Spleen (tissue), 11 donors: ENCODE measurements around the gene TSPAN33. TPM values are rescaled to one million over a fixed set of nuclear protein-coding genes. Genes with fewer than 3 reads are reported as not detected.

Source experiments
- DNase-seq: peaks from one replicate; pipeline ENCODE4 v3.0.0-alpha.2; 2020
- H3K27ac ChIP-seq, 8 donors: fragments of 200-600 bp; sonication (generic) in 7 of 8; 1 replicate in 4 of 8; 2 replicates in 4 of 8; pipeline versions ENCODE4 v1.5.0 to v1.8.0; 2016 to 2021; ENCODE audit warnings: inconsistent platforms in 4 of 8, mild to moderate bottlenecking in 4 of 8, moderate library complexity in 1 of 8
- H3K27me3 ChIP-seq, 7 donors: fragments of 200-600 bp; sonication (generic) in 6 of 7; replicated peaks in 1 of 7; 1 replicate in 4 of 7; 2 replicates in 3 of 7; pipeline versions ENCODE4 v1.5.0 to v1.8.0; 2016 to 2021; ENCODE audit warnings: inconsistent platforms in 3 of 7, mild to moderate bottlenecking in 1 of 7
- H3K36me3 ChIP-seq, 6 donors: fragments of 200-600 bp; sonication (generic) in 5 of 6; 1 replicate in 4 of 6; 2 replicates in 2 of 6; pipeline versions ENCODE4 v1.5.0 to v1.8.0; 2016 to 2021; ENCODE audit warnings: inconsistent platforms in 2 of 6
- H3K4me1 ChIP-seq, 6 donors: fragments of 200-600 bp; sonication (generic) in 5 of 6; 1 replicate in 3 of 6; 2 replicates in 3 of 6; pipeline versions ENCODE4 v1.5.0 to v1.8.0; 2016 to 2021; ENCODE audit warnings: inconsistent platforms in 3 of 6
- H3K4me3 ChIP-seq, 8 donors: fragments of 200-600 bp; sonication (generic) in 7 of 8; 1 replicate in 4 of 8; 2 replicates in 4 of 8; pipeline versions ENCODE4 v1.5.0 to v1.8.0; 2016 to 2021; ENCODE audit warnings: inconsistent platforms in 4 of 8, mild to moderate bottlenecking in 4 of 8, moderate library complexity in 2 of 8
- H3K9me3 ChIP-seq, 8 donors: fragments of 200-600 bp; sonication (generic) in 7 of 8; 1 replicate in 4 of 8; 2 replicates in 4 of 8; pipeline versions ENCODE4 v1.5.0 to v1.8.0; 2016 to 2021; ENCODE audit warnings: inconsistent platforms in 4 of 8
- CTCF ChIP-seq, 11 experiments: fragments of 200-600 bp in 7 of 11; fragments of 450-650 bp in 4 of 11; sonication (generic) in 4 of 11; IDR thresholded peaks in 8 of 11; conservative IDR thresholded peaks in 3 of 11; 1 replicate in 7 of 11; 2 replicates in 4 of 11; pipeline versions ENCODE4 v1.4.0 to v1.8.0; 2016 to 2021; ENCODE audit warnings: antibody characterized with exemption in 11 of 11, inconsistent platforms in 4 of 11, mild to moderate bottlenecking in 1 of 11
- POLR2A ChIP-seq, 3 donors: fragments of 450-650 bp; IDR thresholded peaks; one replicate each; pipeline ENCODE4 v1.5.1; 2017; ENCODE audit warnings: antibody characterized with exemption in 3 of 3, mild to moderate bottlenecking in 1 of 3
- POLR2AphosphoS5 ChIP-seq, 3 donors: sonication (generic); formaldehyde crosslinking; IDR thresholded peaks; one replicate each; pipeline ENCODE4 v1.5.1; 2017; ENCODE audit warnings: antibody characterized with exemption in 3 of 3
- WGBS, 5 donors: extraction: QIAGEN DNeasy Blood & Tissue Kit in 3 of 5; methylation state at CpG; one replicate each; pipeline versions ENCODE4 v1.1.5 to v1.1.7; 2013 to 2018; 5-methylcytosine and 5-hydroxymethylcytosine counted together
- intact Hi-C: fragments of 100-400 bp; cut with DNase I; formaldehyde crosslinking; loops from one replicate; pipeline ENCODE4 v1.15.0; 2023; ENCODE audit warnings: low total_unique reads
- polyA plus RNA-seq, 3 donors: library from polyadenylated mRNA; stranded (reverse); fragments of 200-250 nt; gene quantifications; one replicate each; pipeline ENCODE4 v1.2.1, GENCODE V29; 2013
- total RNA-seq, 7 donors: library from RNA; depleted of rRNA in 3 of 7; stranded (reverse); fragments of >200 nt in 3 of 7; fragmentation: NEBNext Ultra II Directional in 4 of 7; extraction: Animal tissue kit (Norgen Biotek cat#: 25700) in 4 of 7; gene quantifications; one replicate each; pipeline versions ENCODE4 v1.1.0 to v1.2.1, GENCODE V29; 2016 to 2021
- donor health status: healthy with polysubstance abuse.
- donor health status: DM: no; HTN: no; CAD: no; lungs with moderate emphysema.
- donor health status: DM: no; HTN: no; CAD: no.
- donor health status: Bipolar disorder and iron deficiency.
- donor health status: healthy.
- donor health status: DM: no; HTN: no; CAD: no.
- donor health status: DM: yes; HTN: yes; CAD: no.

The TSPAN33 gene
- total and polyA plus RNA-seq, 10 donors: 37.0 to 57.9 (median 47.2) TPM

GRCh38 chr7:129205987-129206785 is 61.7 kb downstream of the TSPAN33 start:
- Histone ChIP-seq H3K9me3 (no peaks in the 10 kb centered on the region), H3K4me3 (no peak overlapping the region), H3K36me3 (no peaks in the 10 kb centered on the region), H3K4me1 (peaks cover 0 to 6% (median 0%) of the 10 kb centered on the region in 6 donors), H3K27ac (no peak overlapping the region), H3K27me3 (no peaks in the 10 kb centered on the region)
- TF ChIP-seq CTCF (IDR thresholded peaks at IDR 0.05 in 8 of 11, conservative IDR thresholded peaks at IDR 0.05 in 3 of 11): no peak
- no peak for TF ChIP-seq POLR2A (IDR thresholded peaks at IDR 0.05)
- no peak for TF ChIP-seq POLR2AphosphoS5 (IDR thresholded peaks at IDR 0.05)
- intact Hi-C loops: no loop called here
- DNase-seq: no peak
- 78 to 91% (median 85%) methylated on average over 17 to 18 of the region's 18 CpGs for WGBS, 5 donors

- DNase-seq: no peak
- intact Hi-C loops: no loop called here
- Histone ChIP-seq H3K4me1 (peaks cover 0 to 6% (median 0%) of the 10 kb centered on the region in 6 donors), H3K27me3 (no peaks in the 10 kb centered on the region), H3K36me3 (no peaks in the 10 kb centered on the region), H3K9me3 (no peaks in the 10 kb centered on the region), H3K27ac (no peak overlapping the region), H3K4me3 (no peak overlapping the region)
- 79 to 85% (median 81%) methylated on average over 9 of the region's 9 CpGs for WGBS, 5 donors
- TF ChIP-seq POLR2AphosphoS5 (IDR thresholded peaks at IDR 0.05) (no peak), CTCF (IDR thresholded peaks at IDR 0.05 in 8 of 11, conservative IDR thresholded peaks at IDR 0.05 in 3 of 11) (no peak), POLR2A (IDR thresholded peaks at IDR 0.05) (no peak)
Measured at GRCh38 chr7:129208667-129209066, 64.2 kb downstream of the TSPAN33 start.

- no peaks in the 10 kb centered on the region for H3K27me3 ChIP-seq
- H3K36me3 ChIP-seq: no peaks in the 10 kb centered on the region
- no peak for DNase-seq
- H3K9me3 ChIP-seq: no peaks in the 10 kb centered on the region
- TF ChIP-seq POLR2AphosphoS5 (IDR thresholded peaks at IDR 0.05) (no peak), CTCF (IDR thresholded peaks at IDR 0.05 in 8 of 11, conservative IDR thresholded peaks at IDR 0.05 in 3 of 11) (no peak), POLR2A (IDR thresholded peaks at IDR 0.05) (no peak)
- no peak overlapping the region for H3K27ac ChIP-seq
- intact Hi-C loops: no loop called here
- 87 to 92% (median 89%) methylated on average over 14 to 15 of the region's 15 CpGs for whole genome bisulfite sequencing, 5 donors
- H3K4me1 ChIP-seq: peaks cover 0 to 6% (median 0%) of the 10 kb centered on the region in 6 donors
- no peak overlapping the region for H3K4me3 ChIP-seq
Measured at GRCh38 chr7:129209067-129209926, 64.8 kb downstream of the TSPAN33 start.
